OCI-M2 (cell line): ENCODE measurements around the gene ADGRE2.

Experiments
- DNase-seq: peaks from one replicate; lab custom pipeline; 2025; ENCODE audit not compliant: unreplicated experiment; lab: John Stamatoyannopoulos, UW

The ADGRE2 gene

DNA sequence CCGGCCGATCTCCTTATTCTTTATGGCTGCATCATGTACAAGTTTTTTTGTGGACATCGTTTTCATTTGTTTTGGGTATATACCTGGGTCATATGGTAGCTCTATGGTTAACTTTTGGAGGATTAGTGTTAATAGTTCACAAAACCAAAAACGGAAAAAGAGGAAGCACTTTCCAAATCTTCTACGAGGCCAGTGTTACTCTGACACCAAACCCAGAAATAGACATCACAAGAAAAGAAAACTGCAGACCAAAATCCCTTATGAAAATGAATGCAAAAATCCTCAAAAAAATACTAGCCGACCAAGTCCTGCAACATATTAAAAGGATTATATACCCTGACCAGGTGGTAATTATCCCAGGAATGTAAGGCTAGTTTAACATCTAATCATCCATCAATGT lies 29.8 kb downstream of the ADGRE2 start:
- DNase-seq, result no peak

GRCh38 chr19:14746886-14747285 lies 31.5 kb downstream of the ADGRE2 start:
- DNase-seq, result no peak

DNA sequence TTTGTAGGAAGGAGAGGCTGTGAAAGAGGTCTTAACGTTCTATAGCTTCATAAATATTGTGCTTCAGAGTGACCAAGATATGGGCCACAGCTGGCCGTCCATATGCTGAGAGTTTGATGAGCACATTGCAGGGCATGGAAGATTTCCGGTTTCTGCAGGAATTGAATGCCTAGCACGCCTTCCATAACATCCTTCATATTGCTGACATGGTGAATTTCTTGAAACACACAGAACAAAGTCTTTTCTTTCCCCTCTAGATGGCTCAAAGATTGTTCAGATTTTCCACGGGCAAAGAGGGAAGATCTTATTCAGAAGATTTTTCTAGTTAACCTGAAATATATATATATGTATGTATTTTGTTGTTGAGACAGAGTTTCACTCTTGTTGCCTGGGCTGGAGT lies 42.4 kb downstream of the ADGRE2 start:
- no peak for DNase-seq

DNA sequence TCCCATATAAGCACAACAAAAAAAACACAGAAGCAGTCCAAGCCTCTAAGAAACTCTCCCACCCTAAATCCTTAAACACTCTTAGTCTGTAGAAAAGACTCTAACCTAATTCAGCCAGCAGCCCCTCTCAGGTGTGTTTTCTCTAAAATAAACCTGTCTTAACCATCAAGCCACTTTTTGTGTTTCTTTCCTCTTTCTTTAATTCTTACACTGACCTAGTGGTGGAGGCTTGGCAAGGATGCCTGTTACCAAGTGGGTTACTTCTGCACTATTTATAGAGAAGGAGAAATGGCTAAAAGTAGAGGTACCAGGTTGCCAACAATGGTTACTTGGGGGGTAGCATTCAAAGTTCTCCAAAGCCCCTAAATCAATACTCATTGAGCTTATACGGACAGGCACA lies 44.8 kb downstream of the ADGRE2 start:
- no peak for DNase-seq

DNA sequence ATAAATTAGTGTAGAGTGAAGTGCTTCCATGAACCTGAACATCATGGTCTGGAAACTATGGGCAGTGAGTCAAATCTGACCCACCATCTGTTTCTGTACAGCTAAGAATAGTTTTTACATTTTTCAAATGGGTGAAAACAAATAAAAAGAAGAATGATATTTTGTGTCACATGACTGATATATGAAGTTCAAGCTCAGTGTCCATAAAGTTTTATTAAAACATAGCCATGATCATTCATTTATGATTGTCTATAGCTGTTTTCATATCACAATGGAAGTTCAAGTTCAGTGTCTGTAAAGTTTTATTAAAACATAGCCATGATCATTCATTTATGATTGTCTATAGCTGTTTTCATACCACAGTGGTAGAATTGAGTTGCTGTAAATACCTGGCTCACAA lies 45.9 kb downstream of the ADGRE2 start:
- DNase-seq, result no peak

DNA sequence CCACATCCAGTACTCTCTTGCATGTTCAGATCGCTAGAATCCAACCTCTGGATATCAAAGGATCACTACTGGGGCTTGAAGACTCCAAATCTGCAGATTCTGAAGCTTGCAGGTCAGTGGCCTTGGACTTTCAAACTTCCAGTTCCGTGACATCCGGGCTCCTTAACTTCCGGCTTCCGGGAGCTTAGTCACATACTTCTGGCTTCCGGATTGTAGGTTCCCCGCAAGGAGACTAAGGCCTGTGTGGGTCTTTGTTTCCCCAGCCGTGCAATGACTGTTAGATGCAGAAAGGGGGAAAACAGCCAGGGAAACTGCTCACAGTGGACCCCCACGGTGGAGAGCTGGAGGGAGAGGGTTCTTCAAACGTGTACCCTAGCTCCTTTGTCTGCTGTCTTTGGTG lies 47.2 kb downstream of the ADGRE2 start:
- DNase-seq, result no peak

DNA sequence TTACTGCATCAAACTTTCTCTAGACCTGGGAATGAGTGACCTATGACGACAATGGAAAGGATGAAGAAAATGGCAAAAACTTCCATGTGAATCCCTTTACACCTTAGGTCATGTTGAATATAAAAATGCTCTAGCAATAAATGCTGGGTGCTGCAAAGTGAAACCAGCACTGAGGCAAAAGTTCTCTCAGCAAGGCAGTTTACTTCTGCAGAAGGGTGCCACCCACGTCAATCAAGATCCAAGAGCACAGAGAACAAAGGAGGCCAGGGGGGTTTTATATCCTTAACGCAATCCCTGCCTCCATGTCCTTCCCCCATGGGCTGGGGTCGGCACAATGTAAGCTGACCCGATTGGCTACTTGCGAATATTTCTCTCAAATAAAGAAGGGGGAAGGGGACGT lies 49.8 kb downstream of the ADGRE2 start:
- DNase-seq, result no peak

DNA sequence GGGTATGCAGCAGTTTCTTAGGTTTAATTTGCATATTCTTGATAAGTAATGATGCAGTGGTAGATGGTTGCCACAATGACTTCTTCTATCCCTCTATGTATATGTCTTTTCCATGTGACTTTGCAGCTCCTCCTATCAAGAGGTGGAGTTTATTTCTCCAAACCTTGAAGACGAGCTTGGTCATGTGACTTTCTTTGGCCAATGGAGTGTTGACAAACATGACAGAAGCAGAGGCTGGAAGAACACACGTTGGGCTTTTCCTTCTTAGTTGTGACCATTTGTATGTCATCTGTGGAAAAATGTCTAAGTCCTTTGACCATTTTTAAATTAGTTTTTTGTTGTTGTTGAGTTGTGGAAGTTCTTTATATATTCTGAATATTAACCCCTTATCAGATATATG lies 56.2 kb downstream of the ADGRE2 start:
- no peak for DNase-seq

DNA sequence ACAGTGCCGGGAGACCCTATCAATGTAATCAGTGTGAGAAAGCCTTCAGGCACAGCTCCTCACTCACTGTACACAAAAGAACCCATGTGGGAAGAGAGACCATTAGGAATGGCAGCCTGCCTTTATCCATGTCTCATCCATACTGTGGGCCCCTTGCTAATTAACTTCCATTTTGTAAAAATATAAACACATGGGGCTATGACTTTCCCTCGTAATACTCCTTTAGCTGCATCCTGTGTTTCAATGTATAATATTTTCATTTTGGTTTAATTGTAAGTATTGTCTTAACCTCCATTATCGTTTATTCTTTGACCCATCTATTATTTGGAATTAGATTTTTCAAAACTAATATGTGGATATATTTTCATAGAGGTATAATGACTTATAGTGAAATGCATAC lies 59.2 kb downstream of the ADGRE2 start:
- DNase-seq, result no peak

GRCh38 chr19:14718522-14719116 lies 59.7 kb downstream of the ADGRE2 start:
- DNase-seq, result no peak

- no peak for DNase-seq
These were observed 62.5 kb downstream of the ADGRE2 start for GRCh38 chr19:14715841-14716240.

DNA sequence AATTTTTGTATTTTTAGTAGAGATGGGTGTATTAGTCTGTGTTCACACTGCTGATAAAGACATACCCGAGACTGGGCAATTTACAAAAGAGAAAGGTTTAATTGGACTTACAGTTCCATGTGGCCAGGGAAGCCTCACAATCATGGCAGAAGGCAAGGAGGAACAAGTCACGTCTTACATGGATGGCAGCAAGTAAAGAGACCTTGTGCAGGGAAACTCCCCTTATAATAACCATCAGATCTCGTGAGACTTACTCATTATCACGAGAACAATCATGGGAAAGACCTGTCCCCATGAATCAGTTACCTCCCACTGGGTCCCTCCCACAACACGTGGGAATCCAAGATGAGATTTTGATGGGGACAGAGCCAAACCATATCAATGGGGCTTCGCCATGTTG lies 73.9 kb downstream of the ADGRE2 start:
- no peak for DNase-seq

DNA sequence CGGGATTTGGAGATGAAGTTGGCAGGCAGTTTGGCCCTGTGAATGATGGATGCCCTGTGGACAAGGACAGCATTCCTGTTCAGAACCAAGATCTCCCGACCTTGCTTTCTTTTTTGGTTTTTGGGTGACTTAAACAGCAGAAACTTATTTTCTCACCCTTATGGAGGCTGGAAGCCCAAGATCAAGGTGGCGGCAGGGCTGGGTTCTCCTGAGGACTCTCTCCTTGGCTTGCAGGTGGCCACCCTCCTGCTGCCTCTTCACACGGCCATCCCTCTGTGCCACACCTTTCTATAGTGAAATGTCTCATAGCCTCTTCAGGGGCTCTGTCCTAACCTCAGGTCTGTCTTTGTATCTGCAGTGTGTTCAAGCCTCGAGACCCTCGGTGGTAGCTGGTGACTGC lies 74.5 kb downstream of the ADGRE2 start:
- DNase-seq, result no peak

DNA sequence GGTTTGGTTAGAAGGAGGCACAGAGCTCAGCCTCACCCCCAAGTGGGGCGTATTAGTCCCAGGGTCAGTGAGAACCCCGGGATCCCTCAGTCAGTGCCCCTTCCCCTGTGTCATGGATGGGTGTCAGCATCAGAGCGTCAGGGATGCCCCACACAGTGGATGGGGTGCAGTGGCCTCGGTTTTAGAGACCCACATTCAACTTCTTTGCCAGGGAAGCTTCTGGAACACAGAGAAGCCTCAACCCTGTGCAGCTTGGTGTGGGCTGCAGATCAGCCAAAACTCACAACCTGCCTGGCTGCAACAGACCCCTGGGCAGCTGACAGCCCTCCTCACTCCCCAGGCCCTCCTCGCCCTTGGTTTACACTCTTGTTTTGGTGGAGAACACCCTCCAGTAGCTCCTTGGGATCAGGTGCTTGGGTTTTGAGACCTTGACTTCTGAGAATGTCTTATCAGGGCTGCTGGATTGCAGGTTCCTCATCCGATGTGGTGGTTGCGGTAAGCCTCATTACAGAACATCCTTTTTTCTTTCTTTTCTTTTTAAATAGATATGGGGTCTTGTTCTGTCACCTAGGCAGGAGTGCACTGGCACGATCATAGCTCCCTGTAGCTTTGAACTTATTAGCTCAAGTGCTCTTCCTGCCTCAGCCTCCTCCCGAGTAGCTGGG lies 77.5 kb downstream of the ADGRE2 start:
- DNase-seq, result no peak

- no peak for DNase-seq
These were observed 78.7 kb downstream of the ADGRE2 start for GRCh38 chr19:14699641-14700040.

GRCh38 chr19:14695471-14695870 lies 82.9 kb downstream of the ADGRE2 start:
- no peak for DNase-seq

DNA sequence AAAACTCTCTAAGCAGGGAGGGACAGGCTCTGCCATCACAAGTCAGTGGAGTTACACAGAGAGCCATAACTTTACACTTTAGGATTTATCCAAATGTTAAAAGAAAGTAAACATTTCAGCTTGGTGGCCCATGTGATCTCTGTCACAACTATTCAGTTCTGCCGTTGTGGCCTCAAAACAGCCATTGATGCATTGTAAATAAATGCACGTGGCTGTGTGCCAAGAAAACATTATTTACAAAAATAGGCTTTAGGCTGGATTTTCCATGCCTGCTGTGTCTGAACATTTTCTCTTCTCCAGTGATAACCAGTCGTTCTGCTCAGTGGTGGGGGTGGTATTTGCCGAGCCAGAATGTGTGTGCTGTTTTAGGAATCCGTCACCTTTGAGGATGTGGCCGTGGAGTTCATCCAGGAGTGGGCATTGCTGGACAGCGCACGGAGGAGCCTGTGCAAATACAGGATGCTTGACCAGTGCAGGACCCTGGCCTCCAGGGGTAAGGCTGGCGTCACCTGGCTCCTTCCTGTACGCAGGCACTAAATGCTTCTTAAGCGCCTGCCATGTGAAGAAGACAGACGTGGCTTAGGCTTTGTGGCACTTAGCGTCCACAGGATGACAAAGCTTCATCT lies 83.6 kb downstream of the ADGRE2 start:
- no peak for DNase-seq

GRCh38 chr19:14689598-14690503 lies 88.5 kb downstream of the ADGRE2 start, which contains the start of gene ZNF333:
ZNF333 (plus strand) TSS chr19:14690048; CDS start chr19:14693492, 3,444 bp downstream.
- DNase-seq, result peak; percentile 98

DNA sequence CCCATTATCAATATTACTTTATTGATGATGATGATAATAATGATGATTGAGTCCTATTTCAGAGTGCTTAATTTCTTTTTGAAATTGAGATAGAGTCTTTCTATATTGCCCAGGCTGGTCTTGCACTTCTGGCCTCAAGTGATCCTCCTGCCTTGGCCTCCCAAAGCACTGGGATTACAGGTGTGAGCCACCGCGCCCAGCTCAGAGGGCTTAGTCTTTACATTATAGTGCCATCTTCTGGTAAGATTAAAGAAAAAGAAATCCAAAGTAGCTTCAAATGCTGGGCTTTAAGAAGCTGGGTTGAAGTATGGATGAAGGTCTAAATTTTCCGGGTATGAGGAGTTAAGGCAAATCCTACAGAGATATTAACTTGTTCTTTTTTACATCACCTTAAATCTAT lies 91.9 kb downstream of the ADGRE2 start:
- no peak for DNase-seq

- DNase-seq, result no peak
These were observed 94.9 kb downstream of the ADGRE2 start for GRCh38 chr19:14683439-14683838.
